ENCODE data around the gene TIMM10B.

The TIMM10B gene, protein sequence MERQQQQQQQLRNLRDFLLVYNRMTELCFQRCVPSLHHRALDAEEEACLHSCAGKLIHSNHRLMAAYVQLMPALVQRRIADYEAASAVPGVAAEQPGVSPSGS

DNA sequence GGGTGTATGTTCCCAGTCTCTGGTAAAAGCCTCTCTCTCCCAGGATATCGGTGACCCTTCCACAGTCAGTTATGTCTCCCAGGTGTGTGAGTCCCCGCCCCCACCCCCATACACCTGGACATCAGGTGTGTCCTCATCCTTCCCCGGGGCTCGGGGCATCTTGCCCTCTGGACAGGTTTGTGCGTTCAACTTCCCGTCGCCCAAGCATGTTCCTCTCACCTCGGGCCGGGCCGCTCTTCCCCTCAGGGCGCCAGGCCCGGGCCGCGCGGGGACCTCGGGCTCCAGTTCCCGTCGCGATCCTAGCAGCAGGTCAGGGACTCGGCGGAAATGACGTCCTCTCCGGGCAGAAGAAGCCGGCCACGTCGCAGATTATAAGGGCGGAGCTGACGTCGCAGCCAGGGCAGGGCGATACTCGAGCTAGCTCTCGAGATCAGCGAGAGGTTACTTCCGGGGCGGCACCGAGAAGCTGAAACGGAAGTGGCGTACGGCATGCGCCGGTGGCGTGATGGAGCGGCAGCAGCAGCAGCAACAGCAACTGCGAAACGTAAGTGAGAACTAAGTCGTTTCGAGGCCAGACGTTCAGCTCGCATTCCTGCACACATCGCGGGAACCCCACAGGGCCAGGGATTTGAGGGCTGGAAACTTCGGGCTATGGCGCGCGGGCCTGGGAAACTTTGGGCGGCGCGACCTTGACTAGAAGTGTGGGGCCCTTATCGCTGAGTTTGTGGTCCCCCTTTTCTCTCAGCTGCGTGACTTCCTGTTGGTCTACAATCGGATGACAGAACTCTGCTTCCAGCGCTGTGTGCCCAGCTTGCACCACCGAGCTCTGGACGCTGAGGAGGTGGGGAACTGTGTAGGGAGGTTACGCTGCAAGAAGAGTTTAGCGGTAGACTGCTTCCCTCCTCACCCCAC lies at the start of gene TIMM10B, which contains the start of gene ARFIP2:
Gene TIMM10B, plus strand, starts transcription at position 490 of the 912 bp plus-strand sequence. Its CDS starts 16 bp downstream, at position 506.
Gene ARFIP2, minus strand, starts transcription at position 320 of the 912 bp plus-strand sequence. CDS start 910 bp downstream, outside the sequence.
- TF ChIP-seq, protein P1, sequence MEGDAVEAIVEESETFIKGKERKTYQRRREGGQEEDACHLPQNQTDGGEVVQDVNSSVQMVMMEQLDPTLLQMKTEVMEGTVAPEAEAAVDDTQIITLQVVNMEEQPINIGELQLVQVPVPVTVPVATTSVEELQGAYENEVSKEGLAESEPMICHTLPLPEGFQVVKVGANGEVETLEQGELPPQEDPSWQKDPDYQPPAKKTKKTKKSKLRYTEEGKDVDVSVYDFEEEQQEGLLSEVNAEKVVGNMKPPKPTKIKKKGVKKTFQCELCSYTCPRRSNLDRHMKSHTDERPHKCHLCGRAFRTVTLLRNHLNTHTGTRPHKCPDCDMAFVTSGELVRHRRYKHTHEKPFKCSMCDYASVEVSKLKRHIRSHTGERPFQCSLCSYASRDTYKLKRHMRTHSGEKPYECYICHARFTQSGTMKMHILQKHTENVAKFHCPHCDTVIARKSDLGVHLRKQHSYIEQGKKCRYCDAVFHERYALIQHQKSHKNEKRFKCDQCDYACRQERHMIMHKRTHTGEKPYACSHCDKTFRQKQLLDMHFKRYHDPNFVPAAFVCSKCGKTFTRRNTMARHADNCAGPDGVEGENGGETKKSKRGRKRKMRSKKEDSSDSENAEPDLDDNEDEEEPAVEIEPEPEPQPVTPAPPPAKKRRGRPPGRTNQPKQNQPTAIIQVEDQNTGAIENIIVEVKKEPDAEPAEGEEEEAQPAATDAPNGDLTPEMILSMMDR (conservative IDR thresholded peaks at IDR 0.05; ENCODE audit: low read depth, low read length): no peak
- H3K4me3 ChIP-seq (ENCODE audit: low read depth, low read length): peak within 1 kb of the TSS; percentile 75
- DNase-seq (ENCODE audit: low read depth): peak; percentile 99

DNA sequence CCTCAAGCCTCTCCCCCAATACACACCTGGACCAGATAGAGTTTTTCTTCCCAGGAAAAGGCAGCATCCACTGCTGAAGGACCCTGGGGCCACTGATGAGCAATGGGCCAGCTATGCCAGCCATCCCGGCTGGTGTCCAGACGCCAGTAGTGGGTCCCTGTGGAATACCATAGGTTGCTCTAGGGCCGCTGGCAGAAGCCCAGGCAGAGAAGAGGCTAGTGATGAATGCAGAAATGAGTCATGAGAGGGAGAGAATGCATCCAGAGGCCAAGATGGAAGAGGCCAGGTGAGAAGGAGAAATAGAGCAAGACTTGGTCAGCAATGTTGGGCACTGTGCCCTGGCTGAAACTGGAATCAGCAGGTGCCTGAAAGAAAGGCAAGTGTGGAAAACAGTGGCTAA lies 49.4 kb upstream of the TIMM10B start:
- TF ChIP-seq, protein P1 (conservative IDR thresholded peaks at IDR 0.05; ENCODE audit: low read depth, low read length): no peak
- peak; percentile 44 for DNase-seq (ENCODE audit: low read depth)
- no peak overlapping the region for H3K4me3 ChIP-seq (ENCODE audit: low read depth, low read length)

DNA sequence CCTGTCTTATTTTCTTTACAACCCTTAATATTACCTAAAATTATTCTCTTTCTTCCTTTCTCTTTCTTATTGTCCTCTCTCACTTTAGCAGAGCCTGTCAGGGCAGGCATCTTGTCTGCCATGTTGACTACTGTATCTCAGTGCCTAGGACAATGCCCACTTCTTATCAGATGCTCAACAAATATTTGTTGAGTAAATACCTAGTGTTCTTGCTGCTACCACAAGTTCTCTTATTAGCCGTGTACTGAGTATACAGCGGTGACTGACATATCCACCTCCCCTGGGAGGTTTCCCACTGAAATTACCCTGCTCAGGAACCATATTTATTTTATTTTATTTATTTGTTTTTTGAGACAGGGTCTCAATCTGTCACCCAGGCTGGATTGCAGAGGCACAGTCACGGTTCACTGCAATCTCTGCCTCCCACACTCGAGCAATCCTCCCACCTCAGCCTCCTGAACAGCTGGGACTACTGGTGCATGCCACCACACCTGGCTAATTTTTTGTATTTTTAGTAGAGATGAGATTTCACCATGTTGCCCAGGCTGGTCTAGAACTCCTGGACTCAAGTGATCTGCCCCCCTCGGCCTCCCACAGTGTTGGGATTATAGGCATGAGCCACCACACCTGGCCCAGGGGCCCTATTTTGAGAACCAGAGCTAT lies 47.2 kb upstream of the TIMM10B start:
- TF ChIP-seq, protein P1 (conservative IDR thresholded peaks at IDR 0.05; ENCODE audit: low read depth, low read length): no peak
- no peak overlapping the region for H3K4me3 ChIP-seq (ENCODE audit: low read depth, low read length)
- no peak for DNase-seq (ENCODE audit: low read depth)

DNA sequence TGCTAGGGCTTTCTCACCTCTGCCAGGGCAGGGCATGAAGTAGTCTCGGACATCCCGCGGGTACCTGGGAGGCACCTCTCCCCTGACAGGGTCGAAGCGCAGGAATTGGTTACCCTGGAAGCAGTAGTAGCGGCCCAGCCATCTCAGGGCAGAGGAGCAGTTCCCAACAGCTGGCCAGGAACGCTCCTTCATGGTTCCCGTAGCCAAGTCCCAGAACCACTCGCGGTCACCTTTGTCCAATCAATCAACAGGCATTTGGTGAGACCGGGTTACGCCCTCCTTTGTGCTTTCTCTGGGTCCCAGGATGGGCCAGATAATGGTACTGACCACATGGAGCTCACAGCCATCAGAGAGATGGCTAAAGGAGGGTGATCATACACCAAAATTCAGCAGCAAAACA lies 43.9 kb upstream of the TIMM10B start:
- H3K4me3 ChIP-seq (ENCODE audit: low read depth, low read length): no peak overlapping the region
- DNase-seq (ENCODE audit: low read depth): no peak
- TF ChIP-seq, protein P1 (conservative IDR thresholded peaks at IDR 0.05; ENCODE audit: low read depth, low read length): no peak

DNA sequence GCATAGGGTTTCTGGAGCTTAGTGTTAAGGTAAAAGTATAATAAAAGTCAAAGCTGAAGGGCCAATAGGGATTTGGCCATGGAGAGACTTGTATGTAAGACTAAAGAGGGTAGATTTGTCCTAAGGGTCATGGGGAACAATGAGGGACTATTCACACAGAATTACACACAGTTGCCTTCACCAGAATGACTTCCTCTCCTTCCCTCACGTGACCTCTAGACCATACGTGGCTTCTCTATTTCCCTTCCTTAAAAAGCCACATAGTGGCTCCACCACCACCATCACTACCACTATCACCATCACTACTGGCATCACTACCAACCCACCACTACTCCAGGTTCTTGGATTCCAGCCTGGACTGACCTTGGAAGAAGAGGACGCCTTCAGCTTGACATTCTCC lies 43.3 kb upstream of the TIMM10B start:
- no peak overlapping the region for H3K4me3 ChIP-seq (ENCODE audit: low read depth, low read length)
- TF ChIP-seq, protein P1 (conservative IDR thresholded peaks at IDR 0.05; ENCODE audit: low read depth, low read length): no peak
- no peak for DNase-seq (ENCODE audit: low read depth)

DNA sequence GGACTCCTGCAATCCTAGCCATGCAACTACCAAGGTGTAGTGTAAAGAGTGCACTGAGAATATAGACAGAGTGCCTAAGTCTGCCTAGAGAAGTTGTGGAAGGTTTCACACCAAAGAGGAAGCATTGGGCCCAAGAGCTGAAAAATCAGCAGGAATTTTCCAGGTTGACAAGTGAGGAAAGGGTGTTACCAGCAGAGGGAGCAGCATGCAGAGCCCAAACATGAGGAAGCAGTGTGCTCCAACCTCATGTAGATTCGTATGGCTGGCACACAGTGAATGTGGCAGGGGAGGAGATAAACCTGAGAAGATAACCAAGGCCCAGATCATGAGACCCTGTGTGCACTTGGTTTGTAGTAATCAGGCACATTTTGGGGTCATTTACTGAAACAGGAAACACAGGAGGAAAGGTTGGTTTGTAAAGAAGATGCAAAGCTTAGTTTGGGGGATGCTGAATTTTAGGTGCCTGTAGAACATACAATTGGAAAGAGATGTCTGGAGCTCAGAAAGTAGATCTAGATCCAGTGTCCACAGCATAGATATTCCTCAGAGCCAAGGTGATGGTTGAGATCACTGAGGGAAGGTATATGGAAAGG lies 42.2 kb upstream of the TIMM10B start:
- peak; percentile 78 for DNase-seq (ENCODE audit: low read depth)
- TF ChIP-seq, protein P1 (conservative IDR thresholded peaks at IDR 0.05; ENCODE audit: low read depth, low read length): peak; percentile 92
- no peak overlapping the region for H3K4me3 ChIP-seq (ENCODE audit: low read depth, low read length)
